ENCODE data around the gene BMP6.

BMP6 gene

DNA sequence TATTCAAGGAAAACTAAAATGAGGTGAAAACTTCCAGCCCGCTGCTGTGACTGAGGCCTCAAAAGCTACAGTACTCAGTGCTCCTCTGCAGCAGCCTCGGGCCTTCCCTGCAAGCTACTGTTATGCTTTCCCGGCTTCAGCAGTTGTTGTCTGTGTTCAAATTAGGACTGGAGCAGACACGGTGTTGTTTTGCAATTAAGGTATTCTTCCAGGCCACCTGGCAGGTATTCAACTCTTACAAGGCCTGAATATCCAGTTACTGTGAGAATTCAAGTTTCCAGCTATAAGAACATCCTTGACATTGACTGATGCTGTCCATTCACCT lies 174.0 kb downstream of the BMP6 start:
- TF ChIP-seq ZFX (IDR thresholded peaks at IDR 0.05): no peak
- TF ChIP-seq, protein P1, sequence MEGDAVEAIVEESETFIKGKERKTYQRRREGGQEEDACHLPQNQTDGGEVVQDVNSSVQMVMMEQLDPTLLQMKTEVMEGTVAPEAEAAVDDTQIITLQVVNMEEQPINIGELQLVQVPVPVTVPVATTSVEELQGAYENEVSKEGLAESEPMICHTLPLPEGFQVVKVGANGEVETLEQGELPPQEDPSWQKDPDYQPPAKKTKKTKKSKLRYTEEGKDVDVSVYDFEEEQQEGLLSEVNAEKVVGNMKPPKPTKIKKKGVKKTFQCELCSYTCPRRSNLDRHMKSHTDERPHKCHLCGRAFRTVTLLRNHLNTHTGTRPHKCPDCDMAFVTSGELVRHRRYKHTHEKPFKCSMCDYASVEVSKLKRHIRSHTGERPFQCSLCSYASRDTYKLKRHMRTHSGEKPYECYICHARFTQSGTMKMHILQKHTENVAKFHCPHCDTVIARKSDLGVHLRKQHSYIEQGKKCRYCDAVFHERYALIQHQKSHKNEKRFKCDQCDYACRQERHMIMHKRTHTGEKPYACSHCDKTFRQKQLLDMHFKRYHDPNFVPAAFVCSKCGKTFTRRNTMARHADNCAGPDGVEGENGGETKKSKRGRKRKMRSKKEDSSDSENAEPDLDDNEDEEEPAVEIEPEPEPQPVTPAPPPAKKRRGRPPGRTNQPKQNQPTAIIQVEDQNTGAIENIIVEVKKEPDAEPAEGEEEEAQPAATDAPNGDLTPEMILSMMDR (conservative IDR thresholded peaks at IDR 0.05): no peak
- no peak overlapping the region for H3K27ac ChIP-seq

DNA sequence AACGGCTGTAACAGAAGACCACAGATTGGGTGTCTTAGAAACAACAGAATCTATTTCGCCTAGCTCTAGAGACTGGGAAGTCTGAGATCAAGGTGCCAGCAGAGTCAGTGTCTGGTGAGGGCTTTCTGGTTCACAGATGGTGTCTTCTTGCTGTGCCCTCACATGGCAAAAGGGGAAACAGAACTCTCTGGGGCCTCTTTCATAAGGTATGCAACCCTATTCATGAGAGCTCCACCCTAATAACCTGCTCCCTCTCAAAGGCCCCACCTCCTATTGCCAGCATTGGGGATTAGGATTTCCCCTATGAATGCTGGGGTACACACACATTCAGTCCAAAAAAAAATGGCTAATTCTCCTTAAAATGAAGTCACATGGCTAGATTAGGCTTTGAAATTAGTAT lies 174.7 kb downstream of the BMP6 start:
- TF ChIP-seq, protein P1 (conservative IDR thresholded peaks at IDR 0.05): no peak
- no peak for TF ChIP-seq ZFX (IDR thresholded peaks at IDR 0.05)
- H3K27ac ChIP-seq: no peak overlapping the region

DNA sequence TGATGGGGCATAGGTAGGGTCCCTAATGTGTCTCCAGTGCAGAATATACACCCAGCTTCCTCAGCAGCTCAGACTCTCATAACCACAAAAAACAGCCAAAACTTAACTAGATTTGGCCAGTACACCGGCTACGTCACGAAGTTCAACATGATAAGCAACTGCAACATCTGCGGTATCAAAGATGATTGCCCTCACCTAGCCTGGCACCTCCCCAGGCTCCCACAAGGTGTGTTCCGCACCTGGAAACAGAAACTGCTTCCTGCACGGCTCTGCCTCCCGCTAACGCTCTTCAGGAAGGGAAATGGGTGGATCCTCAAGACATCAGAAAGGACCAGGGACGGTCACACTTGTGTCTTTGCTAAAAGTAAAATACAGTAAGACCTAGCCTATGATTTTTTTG lies 175.2 kb downstream of the BMP6 start:
- TF ChIP-seq ZFX (IDR thresholded peaks at IDR 0.05): no peak
- TF ChIP-seq, protein P1 (conservative IDR thresholded peaks at IDR 0.05): no peak
- H3K27ac ChIP-seq: no peak overlapping the region

DNA sequence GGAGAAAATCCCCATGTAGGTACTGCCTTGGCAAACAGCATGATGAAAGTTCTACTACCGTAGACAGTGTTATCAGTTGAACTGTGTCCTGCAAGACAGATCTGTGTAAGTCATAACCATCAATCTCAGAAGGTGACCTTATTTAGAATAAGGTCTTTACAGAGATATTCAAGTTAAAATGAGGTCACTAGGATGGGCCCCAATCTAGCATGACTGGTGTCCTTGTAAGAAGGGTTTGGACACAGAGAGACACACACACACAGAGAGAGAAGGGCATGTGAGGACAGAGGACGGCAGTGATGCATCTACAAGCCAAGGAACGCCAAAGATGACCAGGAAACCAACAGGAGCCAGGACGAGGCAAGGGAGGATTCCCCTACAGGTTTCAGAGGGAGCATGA lies 175.9 kb downstream of the BMP6 start:
- H3K27ac ChIP-seq: no peak overlapping the region
- TF ChIP-seq ZFX (IDR thresholded peaks at IDR 0.05): no peak
- TF ChIP-seq, protein P1 (conservative IDR thresholded peaks at IDR 0.05): no peak

DNA sequence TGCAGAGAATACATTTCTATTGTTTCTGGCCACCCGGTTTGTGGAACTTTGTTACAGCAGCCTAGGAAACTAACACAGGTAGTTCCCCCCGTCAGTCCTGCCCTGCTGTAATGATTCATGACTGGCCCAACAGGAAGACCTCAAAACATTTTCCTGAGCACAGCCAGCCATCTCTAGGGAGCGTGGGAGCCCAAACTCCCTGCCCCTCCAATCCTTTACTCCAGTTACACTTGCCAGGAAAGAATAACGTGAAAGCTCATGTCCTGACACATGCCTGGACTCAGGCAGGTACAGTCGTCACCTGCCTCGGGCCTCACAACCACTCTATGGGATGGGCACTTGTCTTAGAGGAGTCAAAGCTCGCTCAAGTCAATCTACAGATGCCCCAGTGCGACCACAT lies 176.3 kb downstream of the BMP6 start:
- no peak overlapping the region for H3K27ac ChIP-seq
- no peak for TF ChIP-seq ZFX (IDR thresholded peaks at IDR 0.05)
- TF ChIP-seq, protein P1 (conservative IDR thresholded peaks at IDR 0.05): no peak

DNA sequence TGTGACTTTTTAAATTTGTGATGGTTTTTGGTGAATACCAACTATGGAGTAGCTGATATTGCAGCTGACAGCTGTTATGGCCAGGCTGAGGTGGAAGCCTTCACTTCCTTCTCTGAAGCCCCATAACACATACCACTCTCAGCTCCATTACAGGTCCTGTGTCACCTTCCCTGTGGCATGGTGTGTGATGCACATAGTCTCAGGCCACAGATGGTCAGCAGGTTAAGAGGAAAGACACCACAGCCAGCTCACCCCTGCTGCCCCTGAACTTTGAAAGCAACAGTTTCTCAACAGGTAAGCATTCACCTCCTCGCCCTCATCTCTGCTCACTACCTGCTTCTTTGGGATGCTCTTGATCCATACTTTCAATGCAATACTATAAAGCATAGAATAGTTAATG lies 177.0 kb downstream of the BMP6 start:
- TF ChIP-seq, protein P1 (conservative IDR thresholded peaks at IDR 0.05): no peak
- TF ChIP-seq ZFX (IDR thresholded peaks at IDR 0.05): no peak
- no peak overlapping the region for H3K27ac ChIP-seq

DNA sequence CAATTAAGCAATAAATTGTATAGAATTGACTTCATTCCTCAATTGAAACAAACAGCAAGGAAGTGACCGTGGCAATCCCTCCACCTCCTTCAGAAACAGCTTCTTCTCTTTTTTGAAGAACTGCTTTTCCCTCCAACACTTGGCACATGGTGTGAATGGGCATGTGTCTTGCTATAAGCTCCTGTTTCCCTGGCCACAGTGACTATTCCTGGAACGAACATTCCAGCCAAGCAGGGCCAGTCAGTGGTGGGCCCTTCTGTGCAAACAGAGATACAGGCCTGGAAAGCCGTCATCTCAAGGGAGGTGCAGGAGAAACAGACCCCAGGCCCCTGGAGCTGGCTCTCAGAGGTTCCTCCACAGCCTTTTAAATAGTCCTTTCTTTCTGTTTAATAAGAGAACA lies 177.8 kb downstream of the BMP6 start:
- TF ChIP-seq, protein P1 (conservative IDR thresholded peaks at IDR 0.05): no peak
- no peak for TF ChIP-seq ZFX (IDR thresholded peaks at IDR 0.05)

More for the DNA sequence above, 177.8 kb downstream of the BMP6 start:
- no peak overlapping the region for H3K27ac ChIP-seq

Data from C4-2B (cell line).